Mucosa of descending colon (tissue), 3 donors: Measurements from ENCODE around the gene ARHGEF10L. TPM values are rescaled to one million over a fixed set of nuclear protein-coding genes. Genes with fewer than 3 reads are reported as not detected.

Experiments used
- ATAC-seq: fragments of 200-7000 bp; cut with Tn5 transposase; one replicate; pipeline ENCODE4 v1.9.1; 2020; ENCODE audit warnings: mild to moderate bottlenecking, moderate library complexity
- DNase-seq, 3 donors: peaks; one replicate each; pipeline ENCODE4 v3.0.0-alpha.2; 2020
- H3K36me3 ChIP-seq: fragments of 200-600 bp; one replicate; pipeline ENCODE4 v1.8.0; 2021; ENCODE audit warnings: low read depth, mild to moderate bottlenecking
- H3K4me1 ChIP-seq: fragments of 200-600 bp; one replicate; pipeline ENCODE4 v1.8.0; 2021; ENCODE audit warnings: low read depth, mild to moderate bottlenecking
- H3K4me3 ChIP-seq: fragments of 200-600 bp; one replicate; pipeline ENCODE4 v1.8.0; 2021; ENCODE audit warnings: mild to moderate bottlenecking
- H3K9me3 ChIP-seq: fragments of 200-600 bp; one replicate; pipeline ENCODE4 v1.8.0; 2021; ENCODE audit warnings: mild to moderate bottlenecking
- intact Hi-C, 2 donors: fragments of 100-400 bp; cut with DNase I in 1 of 2; cut with micrococcal nuclease in 1 of 2; formaldehyde crosslinking; loops; one replicate each; pipeline versions ENCODE4 v1.11.0 to v1.11.1; 2022; cut with DNase I, micrococcal nuclease
- total RNA-seq, 3 donors: library from RNA; stranded (reverse); fragmentation: NEBNext Ultra II Directional in 2 of 3; extraction: Animal tissue kit (Norgen Biotek cat#: 25700) in 2 of 3; gene quantifications; one replicate each; pipeline versions ENCODE4 v1.2.1 to v1.2.4, GENCODE V29; 2021 to 2023
- TF ChIP-seq, protein P1 (sequence below): fragments of 200-600 bp; IDR thresholded peaks from one replicate; pipeline ENCODE4 v1.8.0; 2022; ENCODE audit warnings: antibody characterized with exemption, mild to moderate bottlenecking
- donor health status: DM: no; HTN: no; CAD: no; lungs with moderate emphysema.
- donor health status: DM: no; HTN: no; CAD: no.
- donor health status: DM: no; HTN: yes; CAD: no.

ARHGEF10L gene
- total RNA-seq, 3 donors from 2014 or later, result 87.6 to 146 (median 144) TPM

DNA sequence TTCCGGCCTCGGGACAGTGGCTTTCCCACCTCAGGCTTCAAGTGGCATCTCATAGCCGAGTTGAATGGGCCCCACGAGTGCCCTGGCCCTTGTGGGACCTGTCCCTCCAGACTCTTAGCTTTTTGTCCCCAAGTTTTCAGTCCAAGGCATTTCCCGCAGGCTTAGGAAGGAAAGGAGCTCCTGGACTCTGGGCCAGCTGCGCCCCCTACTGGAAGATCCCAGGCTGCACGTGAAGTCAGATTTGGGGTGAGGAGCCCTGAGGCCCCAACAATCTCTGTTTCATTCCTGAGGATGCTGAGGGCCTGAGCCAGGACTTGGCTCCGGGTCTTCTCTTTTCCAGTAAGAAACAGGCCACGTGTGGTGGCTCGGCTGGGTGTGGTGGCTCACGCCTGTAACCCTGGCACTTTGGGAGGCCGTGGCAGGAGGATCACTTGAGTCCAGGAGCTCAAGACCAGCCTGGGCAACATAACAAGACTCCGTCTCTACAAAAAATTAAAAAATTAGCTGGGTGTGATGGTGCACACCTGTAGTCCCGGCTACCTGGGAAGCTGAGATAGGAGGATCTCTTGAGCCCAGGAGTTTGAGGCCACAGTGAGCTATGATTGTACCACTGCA lies 67.4 kb downstream of the ARHGEF10L start:
- peaks cover 2% of the 10 kb centered on the region for H3K36me3 ChIP-seq
- TF ChIP-seq, protein P1, sequence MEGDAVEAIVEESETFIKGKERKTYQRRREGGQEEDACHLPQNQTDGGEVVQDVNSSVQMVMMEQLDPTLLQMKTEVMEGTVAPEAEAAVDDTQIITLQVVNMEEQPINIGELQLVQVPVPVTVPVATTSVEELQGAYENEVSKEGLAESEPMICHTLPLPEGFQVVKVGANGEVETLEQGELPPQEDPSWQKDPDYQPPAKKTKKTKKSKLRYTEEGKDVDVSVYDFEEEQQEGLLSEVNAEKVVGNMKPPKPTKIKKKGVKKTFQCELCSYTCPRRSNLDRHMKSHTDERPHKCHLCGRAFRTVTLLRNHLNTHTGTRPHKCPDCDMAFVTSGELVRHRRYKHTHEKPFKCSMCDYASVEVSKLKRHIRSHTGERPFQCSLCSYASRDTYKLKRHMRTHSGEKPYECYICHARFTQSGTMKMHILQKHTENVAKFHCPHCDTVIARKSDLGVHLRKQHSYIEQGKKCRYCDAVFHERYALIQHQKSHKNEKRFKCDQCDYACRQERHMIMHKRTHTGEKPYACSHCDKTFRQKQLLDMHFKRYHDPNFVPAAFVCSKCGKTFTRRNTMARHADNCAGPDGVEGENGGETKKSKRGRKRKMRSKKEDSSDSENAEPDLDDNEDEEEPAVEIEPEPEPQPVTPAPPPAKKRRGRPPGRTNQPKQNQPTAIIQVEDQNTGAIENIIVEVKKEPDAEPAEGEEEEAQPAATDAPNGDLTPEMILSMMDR, result peak; percentile 83
- no peak overlapping the region for H3K4me3 ChIP-seq
- intact Hi-C loops, result loop anchor here in 1 of 2 donors (5.0 kb wide), 1 partner anchor 105 kb away; no protein-coding TSS in a partner anchor
- H3K4me1 ChIP-seq, result peaks cover 10% of the 10 kb centered on the region
- DNase-seq, result peak in 2 of 3 donors; percentile 79 to 84
- no peaks in the 10 kb centered on the region for H3K9me3 ChIP-seq
- peak; percentile 55 for ATAC-seq

DNA sequence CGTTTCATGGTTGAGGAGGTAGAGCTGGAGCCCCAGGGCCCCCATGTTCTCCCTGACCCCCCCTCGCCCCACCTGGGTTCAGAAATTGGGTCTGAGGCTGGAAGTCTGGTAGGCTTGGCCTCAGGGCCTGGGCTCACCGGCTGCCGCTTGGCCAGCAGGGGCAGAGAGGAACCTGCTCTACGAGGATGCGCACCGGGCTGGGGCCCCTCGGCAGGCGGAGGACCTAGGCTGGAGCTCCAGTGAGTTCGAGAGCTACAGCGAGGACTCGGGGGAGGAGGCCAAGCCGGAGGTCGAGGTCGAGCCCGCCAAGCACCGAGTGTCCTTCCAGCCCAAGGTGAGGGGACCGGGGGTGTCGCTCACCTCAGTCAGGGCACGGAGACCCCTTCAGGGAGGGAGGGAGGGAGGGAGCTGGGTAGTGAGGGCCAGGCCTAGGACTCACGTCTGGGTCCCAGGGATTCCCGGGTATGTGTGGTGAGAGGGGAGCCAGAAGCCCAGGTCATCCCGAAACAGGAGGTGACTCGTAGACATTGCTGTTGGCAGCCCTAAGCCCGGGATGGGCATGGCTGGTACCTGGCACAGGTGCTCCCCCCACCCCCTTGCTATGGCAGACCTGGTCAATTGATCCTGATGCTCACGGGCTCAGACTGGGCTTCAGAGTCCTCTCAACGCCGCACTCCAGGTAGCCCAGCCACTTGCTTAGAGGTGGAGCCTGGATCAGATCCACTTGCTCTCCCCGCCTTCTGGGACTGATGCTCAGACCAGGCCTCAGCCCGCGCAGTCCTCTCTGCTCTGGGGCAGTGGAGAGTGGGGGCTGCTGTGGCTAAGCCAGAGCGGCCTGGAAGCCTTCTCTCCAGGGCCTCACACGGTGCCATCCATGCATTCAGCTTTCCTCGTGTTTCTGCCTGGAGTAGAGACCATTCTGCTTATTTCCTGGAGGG lies 68.4 kb downstream of the ARHGEF10L start:
- H3K4me3 ChIP-seq, result no peak overlapping the region
- no peak for ATAC-seq
- peaks cover 5% of the 10 kb centered on the region for H3K36me3 ChIP-seq
- intact Hi-C loops, result loop anchor here in 1 of 2 donors (5.0 kb wide), 1 partner anchor 106 kb away; no protein-coding TSS in a partner anchor
- H3K9me3 ChIP-seq, result no peaks in the 10 kb centered on the region
- peaks cover 2% of the 10 kb centered on the region for H3K4me1 ChIP-seq
- DNase-seq, result no peak
- TF ChIP-seq, protein P1, result no peak

DNA sequence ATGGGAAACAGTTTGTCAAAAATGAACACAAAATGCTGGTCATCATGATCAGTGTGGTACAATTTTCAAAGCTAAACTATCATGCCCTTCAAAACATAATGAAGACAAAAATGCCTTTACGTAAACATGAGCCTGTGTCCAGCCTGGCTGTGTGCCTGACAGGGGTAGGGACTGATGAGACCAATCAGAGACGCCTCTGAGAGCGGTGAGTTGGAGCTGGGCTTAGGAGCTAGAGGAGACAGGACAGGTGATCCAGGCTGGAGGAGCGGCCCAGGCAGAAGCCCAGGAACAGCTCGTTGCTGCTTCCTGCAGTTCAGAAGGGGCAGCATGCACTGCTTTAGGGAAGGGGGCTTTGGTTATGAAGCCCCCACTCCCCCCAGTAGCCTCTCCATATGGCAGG lies 70.0 kb downstream of the ARHGEF10L start:
- H3K9me3 ChIP-seq, result no peaks in the 10 kb centered on the region
- intact Hi-C loops, result loop anchor here in 1 of 2 donors (5.0 kb wide), 1 partner anchor 107 kb away; no protein-coding TSS in a partner anchor
- peaks cover 5% of the 10 kb centered on the region for H3K36me3 ChIP-seq
- no peak for DNase-seq
- ATAC-seq, result no peak
- TF ChIP-seq, protein P1, result no peak
- no peaks in the 10 kb centered on the region for H3K4me1 ChIP-seq
- no peak overlapping the region for H3K4me3 ChIP-seq

DNA sequence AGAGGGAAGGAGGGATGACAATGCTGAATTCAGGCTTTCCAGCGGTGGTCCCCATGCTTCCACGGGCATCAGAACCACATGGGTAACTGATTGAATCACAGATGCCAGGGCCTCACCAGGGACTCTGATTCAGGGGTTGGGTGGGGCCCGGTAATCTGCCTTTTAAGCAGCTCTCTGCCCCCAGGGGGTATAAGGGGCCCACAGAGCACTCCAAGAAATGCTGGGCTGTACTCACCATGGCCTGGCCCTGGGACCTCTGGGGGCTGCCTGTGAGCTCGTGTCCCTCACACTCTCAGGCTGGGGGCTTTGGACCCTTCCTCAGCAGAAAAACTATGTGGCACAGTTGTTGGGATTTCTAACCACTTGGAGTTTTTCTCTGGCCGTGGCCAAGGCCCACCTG lies 70.6 kb downstream of the ARHGEF10L start:
- Histone ChIP-seq H3K4me3 (no peak overlapping the region), H3K9me3 (no peaks in the 10 kb centered on the region), H3K4me1 (no peaks in the 10 kb centered on the region), H3K36me3 (peaks cover 5% of the 10 kb centered on the region)
- TF ChIP-seq, protein P1, result no peak
- ATAC-seq (no peak), DNase-seq (no peak)
- intact Hi-C loops, result no loop called here

DNA sequence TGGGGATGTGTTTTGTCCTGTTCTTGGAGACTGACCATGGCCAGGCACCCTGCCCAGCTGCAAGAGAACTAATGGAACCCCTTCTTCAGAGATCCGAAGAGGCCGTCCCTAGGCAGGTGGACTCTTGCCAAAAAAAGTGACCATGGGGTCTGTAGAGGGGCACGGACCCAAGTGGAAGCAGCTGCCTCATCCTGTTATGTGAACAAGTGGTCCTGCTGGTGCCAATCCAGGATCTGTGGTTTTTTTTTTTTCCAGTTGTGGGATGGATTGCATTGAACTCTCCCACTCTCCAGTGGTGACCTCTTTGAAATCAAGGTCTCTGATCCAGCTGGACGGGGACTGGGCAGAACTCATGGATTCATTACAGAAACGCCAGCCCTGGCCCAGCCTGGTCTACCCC lies 71.2 kb downstream of the ARHGEF10L start:
- peaks cover 5% of the 10 kb centered on the region for H3K36me3 ChIP-seq
- TF ChIP-seq, protein P1, result no peak
- ATAC-seq (no peak), DNase-seq (no peak)
- intact Hi-C loops, result no loop called here
- H3K9me3 ChIP-seq, result no peaks in the 10 kb centered on the region
- no peak overlapping the region for H3K4me3 ChIP-seq
- H3K4me1 ChIP-seq, result no peaks in the 10 kb centered on the region
